Astrocyte of the spinal cord (primary cell): Measurements from ENCODE around the gene CFAP70.

Source experiments
- DNase-seq: peaks from one replicate; pipeline ENCODE4 v3.0.0; 2011; ENCODE audit warnings: low read depth, low spot score
- H3K4me3 ChIP-seq: 2 replicates; pipeline ENCODE4 v1.5.1; 2011; ENCODE audit warnings: low read depth, mild to moderate bottlenecking, low read length, moderate library complexity
- in situ Hi-C: cut with HindIII; loops from 2 replicates; pipeline ENCODE4 v1.10.0; 2017; ENCODE audit warnings: low sequenced_read_pairs
- TF ChIP-seq, protein P1 (sequence below): IDR thresholded peaks from 2 replicates; pipeline ENCODE4 v1.5.1; 2012; ENCODE audit warnings: low read depth, mild to moderate bottlenecking, low read length, inconsistent platforms

The CFAP70 gene

DNA sequence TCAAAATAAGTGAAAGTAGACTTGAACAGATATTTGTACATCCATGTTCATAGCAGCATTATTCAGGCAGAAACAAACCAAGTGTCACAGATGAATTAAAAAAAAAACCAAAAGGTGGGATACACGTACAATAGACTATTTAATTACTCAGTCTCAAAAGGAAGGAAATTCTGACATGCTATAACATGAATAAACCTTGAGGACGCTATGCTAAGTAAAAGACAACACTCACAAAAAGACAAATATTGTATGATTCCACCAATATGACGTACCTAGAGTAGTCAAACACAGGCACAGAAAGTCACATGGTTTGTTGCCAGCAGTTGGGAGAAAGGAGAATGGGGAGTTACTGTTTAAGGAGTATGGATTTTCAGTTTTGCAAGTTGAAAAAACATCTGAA lies 18.0 kb upstream of the CFAP70 start:
- no peak for DNase-seq
- in situ Hi-C loops: no loop called here
- H3K4me3 ChIP-seq: no peak overlapping the region
- TF ChIP-seq, protein P1, sequence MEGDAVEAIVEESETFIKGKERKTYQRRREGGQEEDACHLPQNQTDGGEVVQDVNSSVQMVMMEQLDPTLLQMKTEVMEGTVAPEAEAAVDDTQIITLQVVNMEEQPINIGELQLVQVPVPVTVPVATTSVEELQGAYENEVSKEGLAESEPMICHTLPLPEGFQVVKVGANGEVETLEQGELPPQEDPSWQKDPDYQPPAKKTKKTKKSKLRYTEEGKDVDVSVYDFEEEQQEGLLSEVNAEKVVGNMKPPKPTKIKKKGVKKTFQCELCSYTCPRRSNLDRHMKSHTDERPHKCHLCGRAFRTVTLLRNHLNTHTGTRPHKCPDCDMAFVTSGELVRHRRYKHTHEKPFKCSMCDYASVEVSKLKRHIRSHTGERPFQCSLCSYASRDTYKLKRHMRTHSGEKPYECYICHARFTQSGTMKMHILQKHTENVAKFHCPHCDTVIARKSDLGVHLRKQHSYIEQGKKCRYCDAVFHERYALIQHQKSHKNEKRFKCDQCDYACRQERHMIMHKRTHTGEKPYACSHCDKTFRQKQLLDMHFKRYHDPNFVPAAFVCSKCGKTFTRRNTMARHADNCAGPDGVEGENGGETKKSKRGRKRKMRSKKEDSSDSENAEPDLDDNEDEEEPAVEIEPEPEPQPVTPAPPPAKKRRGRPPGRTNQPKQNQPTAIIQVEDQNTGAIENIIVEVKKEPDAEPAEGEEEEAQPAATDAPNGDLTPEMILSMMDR: no peak

DNA sequence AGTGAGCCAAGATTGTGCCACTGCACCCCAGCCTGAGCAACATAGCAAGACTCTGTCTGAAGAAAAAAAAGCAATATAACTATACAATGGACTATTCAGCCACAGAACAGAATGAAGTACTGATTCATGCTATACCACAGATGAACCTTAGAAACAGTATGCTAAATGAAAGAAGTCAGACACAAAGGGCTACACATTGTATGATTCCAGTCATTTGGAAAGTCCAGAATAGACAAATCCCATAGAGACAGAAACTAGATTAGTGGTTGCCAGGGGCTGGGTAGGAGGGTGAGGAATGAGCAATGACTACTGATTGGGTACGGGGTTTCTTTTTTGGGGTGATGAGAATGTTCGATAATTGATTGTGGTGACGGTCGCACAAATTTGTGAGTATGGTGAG lies 9.6 kb upstream of the CFAP70 start:
- TF ChIP-seq, protein P1: no peak
- in situ Hi-C loops: no loop called here
- no peak overlapping the region for H3K4me3 ChIP-seq
- no peak for DNase-seq

DNA sequence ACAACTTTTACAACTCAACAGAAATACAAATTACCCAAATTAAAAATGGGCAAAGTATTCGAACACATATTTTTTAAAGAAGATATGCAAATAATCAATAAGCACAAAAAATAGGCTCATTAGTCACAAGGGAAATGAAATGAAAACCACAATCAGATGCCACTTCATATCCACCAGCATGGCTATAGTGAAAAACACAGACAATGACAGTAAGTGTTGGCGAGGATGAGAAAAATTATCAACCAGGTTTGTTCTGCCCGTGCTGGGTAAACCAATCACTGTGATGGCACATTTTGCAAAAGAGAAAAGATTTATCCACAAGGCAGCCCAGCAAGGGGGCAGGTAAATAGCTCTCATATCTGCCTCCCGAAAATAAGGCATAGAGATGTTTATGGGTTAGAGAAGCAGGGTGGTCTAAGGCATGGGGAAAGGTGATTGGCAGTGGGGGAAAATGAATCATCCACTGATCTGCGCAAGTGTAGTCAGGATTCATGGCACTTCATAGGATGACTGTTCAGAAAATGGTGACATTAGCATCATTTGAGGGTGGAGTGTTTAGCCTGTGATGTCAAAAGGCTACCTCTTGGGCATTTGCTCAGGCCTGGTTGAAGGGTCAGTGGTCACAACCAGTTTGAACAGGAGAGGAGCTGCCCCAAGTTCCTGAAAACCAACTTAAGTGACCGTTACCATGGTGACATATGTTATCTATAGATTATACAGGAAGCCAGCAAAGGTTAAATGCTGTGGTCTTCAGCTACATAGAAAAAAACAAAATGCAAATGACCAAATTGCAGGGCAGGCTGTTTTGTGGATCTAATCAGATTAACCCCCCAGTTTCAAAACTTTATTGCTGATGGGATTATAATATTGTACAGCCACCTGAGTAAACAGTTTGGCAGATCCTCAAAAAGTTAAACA lies 8.0 kb upstream of the CFAP70 start:
- TF ChIP-seq, protein P1: no peak
- H3K4me3 ChIP-seq: no peak overlapping the region
- in situ Hi-C loops: no loop called here
- no peak for DNase-seq

DNA sequence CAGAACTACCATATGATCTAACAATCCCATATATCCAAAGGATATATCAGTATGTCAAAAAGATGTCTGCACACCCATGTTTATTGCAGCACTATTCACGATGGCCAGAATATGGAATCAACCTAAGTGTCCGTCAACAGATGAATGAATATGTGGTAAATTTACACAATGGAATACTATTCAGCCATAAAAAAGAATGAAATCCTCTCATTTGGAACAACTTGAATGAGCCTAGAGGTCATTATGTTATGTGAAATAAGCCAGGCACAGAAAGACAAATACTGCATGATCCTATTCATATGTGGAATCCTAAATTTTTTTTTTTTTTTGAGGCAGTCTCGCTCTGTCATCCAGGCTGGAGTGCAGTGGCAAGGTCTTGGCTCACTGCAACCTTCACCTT lies 6.3 kb upstream of the CFAP70 start:
- no peak overlapping the region for H3K4me3 ChIP-seq
- TF ChIP-seq, protein P1: no peak
- in situ Hi-C loops: no loop called here
- DNase-seq: no peak

DNA sequence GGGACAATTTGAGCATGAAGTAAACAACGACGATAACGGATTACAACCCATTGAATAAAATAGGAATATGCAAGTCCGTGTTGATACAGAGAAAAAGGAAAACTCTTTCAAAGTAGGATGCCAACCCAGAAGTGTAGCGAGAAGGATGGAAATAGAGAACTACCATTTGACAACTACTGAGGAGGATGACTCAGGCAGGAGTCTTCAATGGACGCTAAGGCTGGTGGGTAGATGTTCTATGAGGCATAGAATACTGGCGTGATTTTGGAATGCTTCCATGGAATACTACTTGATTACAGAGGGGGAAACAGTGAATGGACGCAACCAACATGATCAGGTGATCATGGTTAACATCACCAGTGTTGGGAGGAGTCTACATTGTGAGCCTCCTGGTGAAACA lies 828 bp upstream of the CFAP70 start:
- DNase-seq: no peak
- TF ChIP-seq, protein P1: no peak
- in situ Hi-C loops: no loop called here
- no peak overlapping the region for H3K4me3 ChIP-seq

DNA sequence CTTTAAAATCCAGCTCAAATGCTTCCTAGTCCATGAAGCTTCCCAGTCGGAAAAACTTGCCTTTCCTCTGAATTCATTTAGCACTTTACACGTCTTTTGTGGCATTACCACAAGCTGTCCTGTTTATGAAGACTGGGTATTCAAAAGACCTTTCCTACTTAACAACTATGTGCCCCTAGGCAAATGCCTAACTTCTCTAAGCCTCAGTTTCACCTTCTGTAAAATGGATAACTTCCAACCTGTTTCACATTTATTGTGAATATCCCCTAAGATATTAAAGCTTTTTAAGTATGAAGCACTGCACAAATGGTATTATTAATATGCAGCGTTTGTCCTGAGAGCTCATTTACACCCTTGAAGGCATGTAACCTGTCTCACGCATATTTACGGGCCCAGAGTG lies 843 bp downstream of the CFAP70 start:
- TF ChIP-seq, protein P1: no peak
- no peak for DNase-seq
- in situ Hi-C loops: no loop called here
- peak overlapping the region; percentile 73 for H3K4me3 ChIP-seq
